ENCODE measurements around the gene TSACC. TPM values are rescaled to one million over a fixed set of nuclear protein-coding genes. Genes with fewer than 3 reads are reported as not detected.
"Not testable (repeated sequence)": the region's sequence is repeated elsewhere in the genome, so short reads cannot be mapped to it uniquely, and the experiment has no call there.

The TSACC gene
- total RNA-seq, 1 donor from 2014 or later, result 0.65 TPM

- H3K27me3 Mint-ChIP-seq, result peaks cover 2% of the 10 kb centered on the region
- no peak for TF ChIP-seq CTCF (IDR thresholded peaks at IDR 0.05; ENCODE audit: unreplicated experiment)
- no peak overlapping the region for H3K4me3 Mint-ChIP-seq (ENCODE audit: low read depth)
- peaks cover 13% of the 10 kb centered on the region for H3K4me1 Mint-ChIP-seq (ENCODE audit: low read depth)
- H3K27ac Mint-ChIP-seq, result no peak overlapping the region
- H3K36me3 Mint-ChIP-seq (ENCODE audit: insufficient read depth), result no peaks in the 10 kb centered on the region
- no peak for DNase-seq (ENCODE audit: low spot score, unreplicated experiment)
- H3K9me3 Mint-ChIP-seq (ENCODE audit: low read depth), result no peaks in the 10 kb centered on the region
Measured at GRCh38 chr1:156346636-156347035, 8.3 kb downstream of the TSACC start.

DNA sequence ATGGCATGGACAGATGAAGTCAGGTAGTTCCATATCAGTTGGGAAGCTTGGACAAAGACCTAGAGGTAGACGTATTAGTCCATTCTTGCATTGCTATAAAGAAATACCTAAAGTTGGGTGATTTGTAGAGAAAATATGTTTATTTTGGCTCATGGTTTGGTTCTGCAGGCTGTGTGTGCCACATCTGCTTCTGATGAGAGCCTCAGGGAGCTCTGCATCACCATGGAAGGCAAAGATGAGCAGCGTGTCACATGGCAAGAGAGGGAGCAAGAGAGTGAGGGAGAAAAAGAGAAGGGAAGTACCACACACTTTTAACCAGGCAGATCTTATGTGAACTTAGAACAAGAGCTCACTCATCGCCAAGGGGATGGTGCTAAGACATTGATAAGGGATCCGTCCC lies 9.0 kb downstream of the TSACC start:
- H3K27me3 Mint-ChIP-seq, result peaks cover 2% of the 10 kb centered on the region
- TF ChIP-seq CTCF (IDR thresholded peaks at IDR 0.05; ENCODE audit: unreplicated experiment), result no peak

DNA sequence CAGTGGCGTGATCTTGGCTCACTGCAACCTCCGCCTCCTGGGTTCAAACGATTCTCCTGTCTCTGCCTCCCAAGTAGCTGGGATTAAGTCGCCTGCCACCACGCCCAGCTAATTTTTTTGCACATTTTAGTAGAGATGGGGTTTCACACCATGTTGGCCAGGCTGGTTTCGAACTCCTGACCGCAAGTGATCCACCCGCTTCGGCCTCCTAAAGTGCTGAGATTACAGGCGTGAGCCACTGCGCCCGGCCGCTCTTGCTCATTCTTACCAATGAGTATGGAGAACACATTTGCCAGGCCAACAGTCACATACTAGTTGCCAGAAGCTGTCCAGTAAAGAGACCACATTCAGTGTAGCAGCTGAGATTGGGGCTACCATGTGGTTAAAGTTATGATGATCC lies 14.2 kb downstream of the TSACC start:
- H3K36me3 Mint-ChIP-seq (ENCODE audit: insufficient read depth); H3K4me3 Mint-ChIP-seq (ENCODE audit: low read depth); DNase-seq (ENCODE audit: low spot score, unreplicated experiment); H3K27ac Mint-ChIP-seq; H3K4me1 Mint-ChIP-seq (ENCODE audit: low read depth); H3K9me3 Mint-ChIP-seq (ENCODE audit: low read depth): not testable (repeated sequence)
- H3K27me3 Mint-ChIP-seq, result peaks cover 18% of the 10 kb centered on the region

More for the DNA sequence above, 9.0 kb downstream of the TSACC start:
- Mint-ChIP-seq H3K4me3 (ENCODE audit: low read depth) (no peak overlapping the region), H3K27ac (no peak overlapping the region), H3K4me1 (ENCODE audit: low read depth) (peaks cover 13% of the 10 kb centered on the region), H3K9me3 (ENCODE audit: low read depth) (no peaks in the 10 kb centered on the region), H3K36me3 (ENCODE audit: insufficient read depth) (no peaks in the 10 kb centered on the region)
- DNase-seq (ENCODE audit: low spot score, unreplicated experiment), result no peak

- Mint-ChIP-seq H3K36me3 (ENCODE audit: insufficient read depth) (no peaks in the 10 kb centered on the region), H3K4me1 (ENCODE audit: low read depth) (peaks cover 2% of the 10 kb centered on the region), H3K4me3 (ENCODE audit: low read depth) (no peak overlapping the region), H3K27me3 (peaks cover 34% of the 10 kb centered on the region), H3K27ac (no peak overlapping the region), H3K9me3 (ENCODE audit: low read depth) (no peaks in the 10 kb centered on the region)
- DNase-seq (ENCODE audit: low spot score, unreplicated experiment), result no peak
- no peak for TF ChIP-seq CTCF (IDR thresholded peaks at IDR 0.05; ENCODE audit: unreplicated experiment)
Measured at GRCh38 chr1:156356262-156356874, 18.0 kb downstream of the TSACC start.

DNA sequence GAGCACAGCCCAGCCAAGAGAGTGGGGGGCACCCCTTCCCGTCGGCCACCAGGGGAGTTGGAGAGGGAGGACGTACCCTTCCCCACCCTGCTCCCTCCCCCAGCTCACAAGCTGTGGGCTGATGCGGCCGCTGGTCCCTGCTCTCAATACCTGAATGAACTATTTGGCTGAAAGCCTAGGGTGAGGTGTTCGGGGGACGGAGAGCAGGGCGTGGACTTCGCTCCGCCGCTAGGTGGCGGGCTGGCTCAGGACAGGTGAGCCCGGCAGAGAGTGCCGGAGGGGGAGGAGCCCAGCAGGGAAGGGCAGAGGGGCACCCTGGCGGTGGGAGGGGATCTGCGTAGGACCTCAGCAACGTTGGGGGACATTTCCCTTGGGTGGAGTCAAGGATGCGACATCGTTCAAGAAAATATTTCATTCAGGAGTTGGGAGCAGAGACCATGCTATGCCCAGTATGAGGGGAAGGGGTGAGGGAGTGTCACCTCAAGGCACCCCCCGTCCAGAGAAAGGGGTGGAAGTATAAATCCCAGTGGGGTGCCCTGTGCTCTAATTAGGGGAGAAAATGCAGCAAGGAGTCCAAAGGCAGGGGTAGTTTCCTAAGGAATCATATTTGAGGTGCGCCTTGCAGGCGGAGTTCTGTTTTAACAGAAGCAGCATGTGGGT lies 18.7 kb downstream of the TSACC start:
- Mint-ChIP-seq H3K4me3 (ENCODE audit: low read depth) (no peak overlapping the region), H3K27me3 (peaks cover 34% of the 10 kb centered on the region), H3K36me3 (ENCODE audit: insufficient read depth) (no peaks in the 10 kb centered on the region), H3K9me3 (ENCODE audit: low read depth) (no peaks in the 10 kb centered on the region), H3K4me1 (ENCODE audit: low read depth) (peaks cover 2% of the 10 kb centered on the region), H3K27ac (peak overlapping the region; percentile 54)
- peak; percentile 97 for TF ChIP-seq CTCF (IDR thresholded peaks at IDR 0.05; ENCODE audit: unreplicated experiment)
- DNase-seq (ENCODE audit: low spot score, unreplicated experiment), result peak; percentile 76

DNA sequence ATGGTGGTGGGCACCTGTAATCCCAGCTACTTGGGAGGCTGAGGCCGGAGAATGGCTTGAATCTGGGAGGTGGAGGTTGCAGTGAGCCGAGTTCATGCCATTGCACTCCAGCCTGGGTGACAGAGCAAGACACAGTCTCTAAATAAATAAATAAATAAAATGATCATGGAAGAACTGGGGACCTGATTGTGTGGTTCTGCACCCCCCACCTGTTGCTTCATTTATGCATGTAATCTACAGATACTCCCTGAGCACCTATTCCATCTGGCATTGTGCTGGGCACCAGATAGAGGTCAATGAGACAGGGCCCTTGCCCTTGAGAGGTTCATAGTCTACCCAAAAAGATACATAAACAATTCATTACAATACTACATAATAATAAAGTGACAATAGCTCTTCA lies 19.7 kb downstream of the TSACC start:
- Mint-ChIP-seq H3K27me3 (peaks cover 34% of the 10 kb centered on the region), H3K4me3 (ENCODE audit: low read depth) (no peak overlapping the region), H3K36me3 (ENCODE audit: insufficient read depth) (no peaks in the 10 kb centered on the region), H3K27ac (no peak overlapping the region), H3K4me1 (ENCODE audit: low read depth) (peaks cover 2% of the 10 kb centered on the region), H3K9me3 (ENCODE audit: low read depth) (no peaks in the 10 kb centered on the region)
- no peak for TF ChIP-seq CTCF (IDR thresholded peaks at IDR 0.05; ENCODE audit: unreplicated experiment)
- no peak for DNase-seq (ENCODE audit: low spot score, unreplicated experiment)

All from progenitor cell of endocrine pancreas (in vitro differentiated cells).